H1 (cell line): ENCODE measurements around the gene ZNF316. TPM values are rescaled to one million over a fixed set of nuclear protein-coding genes. Genes with fewer than 3 reads are reported as not detected.

ENCODE experiments used
- BACH1 ChIP-seq: IDR thresholded peaks from 2 replicates; pipeline ENCODE4 v1.6.1; 2012; ENCODE audit warnings: low read length, improper control_type of control experiment
- HDAC6 ChIP-seq: IDR thresholded peaks from one replicate; pipeline ENCODE4 v1.7.1; 2012; ENCODE audit warnings: low read depth, mild to moderate bottlenecking, inconsistent platforms, low read length, moderate library complexity
- SAP30 ChIP-seq: fragments of 300-600 bp; sonication (generic); IDR thresholded peaks from 2 replicates; pipeline ENCODE4 v1.7.1; 2012; ENCODE audit warnings: low read length, moderate library complexity, mild to moderate bottlenecking, inconsistent platforms; ENCODE audit not compliant: insufficient read depth, insufficient replicate concordance
- polyA plus RNA-seq, 7 experiments: library from polyadenylated mRNA; depleted of rRNA in 3 of 7; stranded (reverse) in 5 of 7; unstranded in 2 of 7; fragments of >200 nt in 5 of 7; fragments of 200-250 nt in 2 of 7; gene quantifications; 1 replicate in 5 of 7; 2 replicates in 1 of 7; 4 replicates in 1 of 7; pipeline versions ENCODE4 v1.2.1 to v1.2.3, GENCODE V29; 2011 to 2013; ENCODE audit warnings: missing spikeins in 2 of 7, mixed read lengths in 2 of 7
- total RNA-seq: library from RNA; stranded (reverse); fragmentation: NEBNext Ultra II Directional; extraction: Animal tissue kit (Norgen Biotek cat#: 25700); gene quantifications from 2 replicates; pipeline ENCODE4 v1.2.1, GENCODE V29; 2021

Gene ZNF316
- total and polyA plus RNA-seq, 2 of the 8 experiments (the other 6 are each of a cell fraction or from before 2014, with no cell fraction given) = 3.6 to 13.7 TPM

GRCh38 chr7:6607651-6608051 is 29.5 kb upstream of the ZNF316 start (continued):
- TF ChIP-seq HDAC6 (no peak), BACH1 (no peak), SAP30 (no peak)
